GM12891 (cell line): Measurements from ENCODE around the gene GLYR1.

Experiments
- POLR2A ChIP-seq: IDR thresholded peaks from 2 replicates; pipeline ENCODE4 v1.6.1; 2011; ENCODE audit warnings: low read depth, low read length, control low read depth
- POLR2AphosphoS5 ChIP-seq: IDR thresholded peaks from 2 replicates; pipeline ENCODE4 v1.6.1; 2011; ENCODE audit warnings: low read depth, low read length, control low read depth

GRCh38 chr16:4877380-4877685 lies 30.2 kb upstream of the GLYR1 start:
- TF ChIP-seq POLR2A = no peak
- no peak for TF ChIP-seq POLR2AphosphoS5
